RCC 7860 (cell line): ENCODE results near the gene C1QL3.

Experiments used
- DNase-seq: peaks from one replicate; pipeline ENCODE4 v3.0.0-alpha.2; 2015; ENCODE audit warnings: low spot score
- FAIRE-seq: peaks from 2 replicates; lab custom pipeline; 2012; peaks lifted over from hg19 to GRCh38; lab: Jason Lieb, UNC

C1QL3 gene

GRCh38 chr10:16497911-16498310 is 23.8 kb downstream of the C1QL3 start:
- DNase-seq (no peak), FAIRE-seq (no peak)

GRCh38 chr10:16493884-16494536 is 27.7 kb downstream of the C1QL3 start:
- no peak for FAIRE-seq
- no peak for DNase-seq

GRCh38 chr10:16491933-16492332 is 29.7 kb downstream of the C1QL3 start:
- no peak for FAIRE-seq
- no peak for DNase-seq

- DNase-seq (no peak), FAIRE-seq (no peak)
These were observed 31.2 kb downstream of the C1QL3 start for GRCh38 chr10:16490511-16490910.

- FAIRE-seq (no peak), DNase-seq (no peak)
These were observed 38.3 kb downstream of the C1QL3 start for GRCh38 chr10:16483241-16483917.

GRCh38 chr10:16481052-16481728 is 40.5 kb downstream of the C1QL3 start:
- DNase-seq (peak; percentile 47), FAIRE-seq (no peak)

- FAIRE-seq (no peak), DNase-seq (no peak)
These were observed 42.9 kb downstream of the C1QL3 start for GRCh38 chr10:16478801-16479200.

GRCh38 chr10:16477757-16478156 is 43.9 kb downstream of the C1QL3 start:
- no peak for DNase-seq
- no peak for FAIRE-seq

GRCh38 chr10:16472828-16473227 is 48.9 kb downstream of the C1QL3 start:
- no peak for DNase-seq
- no peak for FAIRE-seq

GRCh38 chr10:16470747-16471146 is 50.9 kb downstream of the C1QL3 start:
- DNase-seq (no peak), FAIRE-seq (no peak)

GRCh38 chr10:16466001-16466400 is 55.7 kb downstream of the C1QL3 start:
- no peak for FAIRE-seq
- no peak for DNase-seq
